ENCODE data around the gene TAF4B.
"Not testable (repeated sequence)": the region's sequence is repeated elsewhere in the genome, so short reads cannot be mapped to it uniquely, and the experiment has no call there.

TAF4B gene

GRCh38 chr18:26432651-26433424 lies 206.6 kb downstream of the TAF4B start:
- Mint-ChIP-seq H3K27ac (ENCODE audit: low read depth) (no peak overlapping the region), H3K27me3 (peaks cover 35% of the 10 kb centered on the region), H3K9me3 (no peaks in the 10 kb centered on the region), H3K4me3 (no peak overlapping the region), H3K36me3 (ENCODE audit: insufficient read depth) (no peaks in the 10 kb centered on the region), H3K4me1 (no peaks in the 10 kb centered on the region)
- DNase-seq (ENCODE audit: low spot score in 2 of 2): no peak
- no peak for ATAC-seq (replicated peaks; ENCODE audit: extremely low read depth, poor library complexity, severe bottlenecking)

- no peak overlapping the region for H3K4me3 Mint-ChIP-seq
- H3K4me1 Mint-ChIP-seq: no peaks in the 10 kb centered on the region
- H3K36me3 Mint-ChIP-seq (ENCODE audit: insufficient read depth): no peaks in the 10 kb centered on the region
- no peak overlapping the region for H3K27ac Mint-ChIP-seq (ENCODE audit: low read depth)
- ATAC-seq (replicated peaks; ENCODE audit: extremely low read depth, poor library complexity, severe bottlenecking) (no peak), DNase-seq (ENCODE audit: low spot score in 2 of 2) (no peak)
- H3K9me3 Mint-ChIP-seq: no peaks in the 10 kb centered on the region
- peaks cover 52% of the 10 kb centered on the region for H3K27me3 Mint-ChIP-seq
Measured at GRCh38 chr18:26434887-26435286, 208.6 kb downstream of the TAF4B start.

- Mint-ChIP-seq H3K27me3 (peaks cover 52% of the 10 kb centered on the region), H3K27ac (ENCODE audit: low read depth) (no peak overlapping the region), H3K9me3 (no peaks in the 10 kb centered on the region), H3K4me1 (no peaks in the 10 kb centered on the region), H3K36me3 (ENCODE audit: insufficient read depth) (no peaks in the 10 kb centered on the region), H3K4me3 (no peak overlapping the region)
- DNase-seq (ENCODE audit: low spot score in 2 of 2): no peak
- no peak for ATAC-seq (replicated peaks; ENCODE audit: extremely low read depth, poor library complexity, severe bottlenecking)
Measured at GRCh38 chr18:26435415-26436095, 209.3 kb downstream of the TAF4B start.

GRCh38 chr18:26436176-26437051 lies 210.2 kb downstream of the TAF4B start:
- Mint-ChIP-seq H3K9me3 (no peaks in the 10 kb centered on the region), H3K27me3 (peaks cover 52% of the 10 kb centered on the region), H3K4me3 (no peak overlapping the region), H3K27ac (ENCODE audit: low read depth) (no peak overlapping the region), H3K36me3 (ENCODE audit: insufficient read depth) (no peaks in the 10 kb centered on the region), H3K4me1 (no peaks in the 10 kb centered on the region)
- no peak for DNase-seq (ENCODE audit: low spot score in 2 of 2)
- ATAC-seq (replicated peaks; ENCODE audit: extremely low read depth, poor library complexity, severe bottlenecking): no peak

- H3K4me3 Mint-ChIP-seq; DNase-seq (ENCODE audit: low spot score in 2 of 2); H3K9me3 Mint-ChIP-seq; ATAC-seq (replicated peaks; ENCODE audit: extremely low read depth, poor library complexity, severe bottlenecking); H3K27ac Mint-ChIP-seq (ENCODE audit: low read depth); H3K4me1 Mint-ChIP-seq; H3K36me3 Mint-ChIP-seq (ENCODE audit: insufficient read depth): not testable (repeated sequence)
- H3K27me3 Mint-ChIP-seq: peaks cover 52% of the 10 kb centered on the region
Measured at GRCh38 chr18:26437634-26438033, 211.4 kb downstream of the TAF4B start.

GRCh38 chr18:26438980-26439379 lies 212.7 kb downstream of the TAF4B start:
- no peak for DNase-seq (ENCODE audit: low spot score in 2 of 2)
- no peak for ATAC-seq (replicated peaks; ENCODE audit: extremely low read depth, poor library complexity, severe bottlenecking)
- Mint-ChIP-seq H3K9me3 (no peaks in the 10 kb centered on the region), H3K27ac (ENCODE audit: low read depth) (no peak overlapping the region), H3K36me3 (ENCODE audit: insufficient read depth) (no peaks in the 10 kb centered on the region), H3K4me1 (no peaks in the 10 kb centered on the region), H3K27me3 (peaks cover 45% of the 10 kb centered on the region), H3K4me3 (no peak overlapping the region)

- H3K27ac Mint-ChIP-seq (ENCODE audit: low read depth): no peak overlapping the region
- DNase-seq (ENCODE audit: low spot score in 2 of 2) (no peak), ATAC-seq (replicated peaks; ENCODE audit: extremely low read depth, poor library complexity, severe bottlenecking) (no peak)
- no peaks in the 10 kb centered on the region for H3K36me3 Mint-ChIP-seq (ENCODE audit: insufficient read depth)
- H3K4me3 Mint-ChIP-seq: no peak overlapping the region
- H3K27me3 Mint-ChIP-seq: peaks cover 42% of the 10 kb centered on the region
- no peaks in the 10 kb centered on the region for H3K4me1 Mint-ChIP-seq
- no peaks in the 10 kb centered on the region for H3K9me3 Mint-ChIP-seq
Measured at GRCh38 chr18:26439537-26439936, 213.3 kb downstream of the TAF4B start.

GRCh38 chr18:26440644-26441043 lies 214.4 kb downstream of the TAF4B start:
- Mint-ChIP-seq H3K9me3 (no peaks in the 10 kb centered on the region), H3K27ac (ENCODE audit: low read depth) (no peak overlapping the region), H3K36me3 (ENCODE audit: insufficient read depth) (no peaks in the 10 kb centered on the region), H3K4me3 (no peak overlapping the region), H3K4me1 (no peaks in the 10 kb centered on the region), H3K27me3 (peaks cover 45% of the 10 kb centered on the region)
- no peak for ATAC-seq (replicated peaks; ENCODE audit: extremely low read depth, poor library complexity, severe bottlenecking)
- DNase-seq (ENCODE audit: low spot score in 2 of 2): no peak

All from central memory CD8-positive, alpha-beta T cell (primary cell).